OCI-LY1 (cell line): ENCODE data around the gene APC2.

ENCODE experiments used
- CTCF ChIP-seq: fragments of 200-600 bp; sonication (generic), shearing (Covaris generic); IDR thresholded peaks from 2 replicates; pipeline ENCODE4 v1.5.1; 2017; ENCODE audit warnings: mild to moderate bottlenecking, antibody characterized with exemption, low read length, moderate library complexity, mixed read lengths
- EZH2 ChIP-seq: fragments of 200-600 bp; sonication (generic), shearing (Covaris generic); IDR thresholded peaks from 2 replicates; pipeline ENCODE4 v1.8.0; 2017; ENCODE audit warnings: borderline replicate concordance, mixed run types, mild to moderate bottlenecking, antibody characterized with exemption, low read length, moderate library complexity, mixed read lengths

GRCh38 chr19:1467215-1467489 is 17.2 kb downstream of the APC2 start:
- TF ChIP-seq CTCF (no peak), EZH2 (no peak)
